Measurements from ENCODE around the gene MEIS2.

The MEIS2 gene

GRCh38 chr15:37072181-37072580 lies 28.2 kb downstream of the MEIS2 start:
- DNase-seq: no peak

- DNase-seq: no peak
Observed at GRCh38 chr15:37071134-37071533, 29.2 kb downstream of the MEIS2 start.

- DNase-seq: no peak
Observed at GRCh38 chr15:37070686-37071085, 29.7 kb downstream of the MEIS2 start.

GRCh38 chr15:37061996-37062395 lies 38.4 kb downstream of the MEIS2 start:
- DNase-seq: no peak

GRCh38 chr15:37059086-37059485 lies 41.3 kb downstream of the MEIS2 start:
- no peak for DNase-seq

GRCh38 chr15:37058316-37058985 lies 41.9 kb downstream of the MEIS2 start:
- DNase-seq: no peak

GRCh38 chr15:37057831-37058230 lies 42.5 kb downstream of the MEIS2 start:
- no peak for DNase-seq

- no peak for DNase-seq
Observed at GRCh38 chr15:37057256-37057655, 43.1 kb downstream of the MEIS2 start.

GRCh38 chr15:37056177-37057121 lies 43.9 kb downstream of the MEIS2 start:
- no peak for DNase-seq

- DNase-seq: no peak
Observed at GRCh38 chr15:37055481-37055880, 44.9 kb downstream of the MEIS2 start.

GRCh38 chr15:37054336-37054735 lies 46.0 kb downstream of the MEIS2 start:
- no peak for DNase-seq

- no peak for DNase-seq
Observed at GRCh38 chr15:37053166-37053565, 47.2 kb downstream of the MEIS2 start.

GRCh38 chr15:37050345-37050744 lies 50.0 kb downstream of the MEIS2 start:
- DNase-seq: no peak

- no peak for DNase-seq
Observed at GRCh38 chr15:37046876-37047614, 53.3 kb downstream of the MEIS2 start.

GRCh38 chr15:37045859-37046740 lies 54.2 kb downstream of the MEIS2 start:
- DNase-seq: no peak

GRCh38 chr15:37044915-37045648 lies 55.3 kb downstream of the MEIS2 start:
- DNase-seq: no peak

- no peak for DNase-seq
Observed at GRCh38 chr15:37041836-37042235, 58.5 kb downstream of the MEIS2 start.

- no peak for DNase-seq
Observed at GRCh38 chr15:37041042-37041441, 59.3 kb downstream of the MEIS2 start.

GRCh38 chr15:37040072-37040742 lies 60.1 kb downstream of the MEIS2 start:
- DNase-seq: no peak

- no peak for DNase-seq
Observed at GRCh38 chr15:37038716-37039106, 61.6 kb downstream of the MEIS2 start.

Data from activated T-cell treated with anti-CD3 and anti-CD28 coated beads for 4 hours (primary cell).